HG03571 (cell line): Measurements from ENCODE around the gene ZNF184.

Source experiments
- ATAC-seq: cut with Tn5 transposase; IDR thresholded peaks from one replicate; pipeline ENCODE4 v1.9.1; 2021; ENCODE audit not compliant: unreplicated experiment

Gene ZNF184

DNA sequence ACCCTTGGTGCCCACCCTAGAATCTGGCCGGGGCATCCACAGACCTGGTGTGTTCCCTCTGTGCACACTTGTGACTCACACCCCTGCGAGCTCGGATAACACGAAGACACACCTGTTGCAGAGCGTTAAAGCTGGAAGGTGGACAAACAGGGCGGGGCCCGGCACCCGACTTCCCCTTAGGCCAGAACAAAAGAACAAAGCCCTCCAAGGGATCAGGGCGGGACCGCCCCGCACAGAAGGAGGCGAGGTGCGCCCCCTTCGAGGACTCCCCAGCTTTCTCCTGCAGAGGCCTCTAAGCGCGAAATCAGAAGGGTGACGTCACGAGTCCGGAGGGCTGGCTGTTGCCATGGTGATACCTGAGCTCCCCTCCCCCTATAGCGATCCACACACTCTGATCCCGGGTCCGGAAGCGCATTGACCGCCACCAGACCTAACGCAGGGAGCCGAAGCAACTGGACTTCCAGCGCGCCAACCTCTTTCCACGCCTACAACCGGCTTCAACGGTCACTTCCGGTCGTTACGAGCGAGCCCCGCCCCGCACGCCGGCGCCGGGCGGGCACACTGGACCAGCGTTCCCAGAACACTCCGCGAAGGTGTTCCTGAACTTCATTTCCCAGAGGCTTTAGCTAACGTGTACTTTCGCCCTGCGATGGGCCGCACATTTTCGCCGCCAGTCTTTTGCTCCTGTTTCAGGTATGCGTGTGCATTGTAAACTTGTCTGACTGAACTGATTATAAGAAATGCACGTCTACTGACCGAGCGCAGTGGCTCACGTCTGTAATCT lies at the start of gene ZNF184:
Gene ZNF184 (minus strand): TSS at position 489 of the 784 bp plus-strand sequence. CDS start 811 bp downstream, outside the sequence.
- peak; percentile 79 for ATAC-seq

DNA sequence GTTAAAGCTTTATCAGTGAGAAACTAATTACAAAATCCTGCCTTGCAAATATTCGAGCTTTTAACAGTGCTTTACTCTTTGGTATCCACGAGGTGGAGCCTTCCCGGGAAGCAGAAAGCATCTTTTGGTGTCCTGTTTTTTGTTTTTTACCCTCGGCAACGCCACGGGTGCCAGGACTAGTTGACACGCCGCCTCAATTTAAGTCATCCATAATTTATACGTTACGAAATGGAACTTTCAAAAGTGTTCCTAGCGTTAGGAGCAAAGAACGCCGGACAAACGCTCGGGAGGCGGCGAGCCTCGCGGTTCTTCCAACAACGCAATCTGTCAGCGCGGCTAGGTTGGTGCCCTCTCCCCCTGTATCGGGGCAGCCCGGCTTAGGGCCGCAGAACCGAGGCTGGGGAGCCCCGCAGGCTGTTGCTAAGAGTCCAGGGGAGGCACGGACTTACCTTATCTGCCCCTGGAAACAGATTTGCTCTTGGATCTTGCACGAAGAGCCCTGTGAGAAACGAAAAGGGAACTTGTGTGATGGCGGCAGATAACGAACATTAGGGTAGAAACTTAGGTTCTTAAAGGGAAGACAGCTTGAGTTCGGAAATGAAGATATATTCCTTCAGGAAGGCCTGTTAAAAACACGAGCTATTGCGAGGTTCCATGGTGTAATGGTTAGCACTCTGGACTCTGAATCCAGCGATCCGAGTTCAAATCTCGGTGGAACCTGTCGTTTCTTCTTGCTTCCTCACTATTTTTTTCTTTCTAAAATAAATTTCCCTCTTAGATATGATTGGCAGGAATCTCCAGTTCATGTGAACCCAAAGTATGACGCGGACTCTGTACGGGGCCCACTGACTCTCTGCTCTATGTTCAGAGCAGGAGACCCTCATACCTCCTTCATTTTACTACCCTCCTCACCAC lies 46.2 kb upstream of the ZNF184 start:
- ATAC-seq = peak; percentile 79

DNA sequence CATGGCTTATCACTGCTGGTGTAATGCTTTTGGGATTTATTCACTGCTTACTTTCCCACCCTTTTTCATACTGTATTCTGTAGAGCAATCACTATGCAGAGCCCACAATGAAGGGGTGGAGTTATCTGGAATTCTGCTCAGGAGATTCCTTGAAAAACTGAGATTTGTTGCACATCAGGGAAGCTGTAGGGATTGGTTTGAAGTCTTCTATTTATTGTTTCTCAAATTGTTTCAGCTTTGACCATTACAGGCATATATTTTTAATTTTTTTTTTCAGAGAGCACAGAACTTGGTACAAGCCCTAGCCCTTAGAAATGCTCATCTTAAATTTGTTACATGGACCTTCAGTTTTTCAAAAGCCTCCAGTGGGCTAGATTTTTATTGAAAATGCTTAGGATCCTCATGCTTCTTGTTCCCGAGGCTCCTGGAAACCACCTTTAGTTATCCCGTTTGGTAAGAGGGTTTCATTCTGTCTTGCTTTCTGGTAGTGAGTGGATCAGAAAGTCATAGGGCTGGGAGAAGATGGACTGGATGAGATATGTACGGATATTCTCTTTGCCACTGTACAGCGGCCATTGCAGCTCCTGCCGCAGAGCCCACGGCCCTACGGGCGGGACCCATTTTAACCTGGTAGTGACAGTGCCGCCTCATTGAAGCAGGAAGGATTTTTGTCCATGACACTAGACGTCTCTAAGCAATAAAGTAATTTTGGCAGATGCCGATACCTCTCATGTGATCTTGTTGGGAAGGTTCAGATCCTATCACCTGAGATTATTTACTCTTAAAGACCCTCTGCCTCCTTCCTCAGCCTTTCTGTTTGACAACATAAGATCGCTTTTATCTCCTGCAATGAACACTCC lies 45.3 kb upstream of the ZNF184 start:
- no peak for ATAC-seq

DNA sequence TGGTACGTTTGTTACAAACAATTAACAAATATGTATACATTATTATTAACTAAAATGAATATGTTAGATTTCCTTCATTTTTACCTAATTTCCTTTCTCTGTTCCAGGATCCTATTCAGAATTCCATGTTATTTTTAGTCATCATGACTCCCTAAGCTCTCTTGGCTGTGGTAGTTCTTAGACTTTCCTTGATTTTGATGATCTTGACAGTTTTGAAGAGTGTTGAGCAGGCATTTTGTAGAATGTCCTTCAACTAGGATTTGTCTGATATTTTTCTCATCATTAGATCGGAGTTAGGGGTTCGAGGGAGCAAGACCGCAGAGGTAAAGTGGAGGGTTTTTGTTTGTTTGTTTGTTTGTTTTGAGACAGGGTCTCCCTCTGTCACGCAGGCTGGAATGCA lies 44.3 kb upstream of the ZNF184 start:
- ATAC-seq = no peak

DNA sequence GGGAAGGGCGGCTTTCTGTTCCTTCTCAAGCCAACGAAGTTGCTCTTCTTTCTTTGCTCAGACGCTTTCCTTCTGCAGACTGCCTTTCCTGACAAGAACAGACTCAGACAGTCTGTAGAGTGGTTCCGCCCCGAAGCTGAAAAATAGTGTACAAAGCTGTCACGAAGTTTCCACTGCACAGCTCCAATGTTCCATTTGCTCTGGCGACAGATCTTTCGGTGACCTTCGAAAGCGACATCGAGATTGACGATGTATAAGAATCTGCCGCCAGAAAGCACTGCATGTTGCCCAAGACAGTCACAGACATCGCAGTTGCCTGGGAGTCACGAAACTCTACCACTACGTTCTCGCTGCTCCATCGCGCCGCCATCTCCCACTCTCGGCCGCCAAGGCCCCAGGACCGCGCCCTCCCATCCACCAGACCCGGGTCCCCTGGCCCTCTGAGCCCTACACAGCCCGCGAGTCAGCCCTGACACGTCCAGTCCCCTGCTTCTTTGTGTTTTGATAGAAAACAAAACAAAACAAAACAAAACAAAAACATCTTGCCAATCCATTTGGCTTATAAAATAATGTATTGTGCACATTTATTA lies 42.1 kb upstream of the ZNF184 start:
- no peak for ATAC-seq

DNA sequence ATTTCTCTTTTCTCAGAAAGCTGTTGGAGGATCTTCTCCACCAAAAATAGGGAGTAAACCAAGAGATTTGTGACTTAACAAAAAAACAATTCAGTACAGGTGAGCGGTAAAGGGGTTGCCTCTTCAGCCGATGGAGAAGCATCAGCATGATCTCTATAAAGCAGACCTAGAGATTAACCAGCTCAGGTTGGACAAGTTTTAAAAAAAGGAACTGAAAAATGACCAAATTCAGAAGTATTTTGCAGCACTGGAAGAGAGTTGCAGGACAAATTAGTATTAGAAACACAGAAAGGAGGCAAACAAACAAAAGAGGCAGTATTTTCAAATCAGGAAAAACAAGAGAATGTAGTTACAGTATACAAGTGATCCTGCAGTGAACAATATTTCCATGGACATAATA lies 39.6 kb upstream of the ZNF184 start:
- ATAC-seq = no peak

DNA sequence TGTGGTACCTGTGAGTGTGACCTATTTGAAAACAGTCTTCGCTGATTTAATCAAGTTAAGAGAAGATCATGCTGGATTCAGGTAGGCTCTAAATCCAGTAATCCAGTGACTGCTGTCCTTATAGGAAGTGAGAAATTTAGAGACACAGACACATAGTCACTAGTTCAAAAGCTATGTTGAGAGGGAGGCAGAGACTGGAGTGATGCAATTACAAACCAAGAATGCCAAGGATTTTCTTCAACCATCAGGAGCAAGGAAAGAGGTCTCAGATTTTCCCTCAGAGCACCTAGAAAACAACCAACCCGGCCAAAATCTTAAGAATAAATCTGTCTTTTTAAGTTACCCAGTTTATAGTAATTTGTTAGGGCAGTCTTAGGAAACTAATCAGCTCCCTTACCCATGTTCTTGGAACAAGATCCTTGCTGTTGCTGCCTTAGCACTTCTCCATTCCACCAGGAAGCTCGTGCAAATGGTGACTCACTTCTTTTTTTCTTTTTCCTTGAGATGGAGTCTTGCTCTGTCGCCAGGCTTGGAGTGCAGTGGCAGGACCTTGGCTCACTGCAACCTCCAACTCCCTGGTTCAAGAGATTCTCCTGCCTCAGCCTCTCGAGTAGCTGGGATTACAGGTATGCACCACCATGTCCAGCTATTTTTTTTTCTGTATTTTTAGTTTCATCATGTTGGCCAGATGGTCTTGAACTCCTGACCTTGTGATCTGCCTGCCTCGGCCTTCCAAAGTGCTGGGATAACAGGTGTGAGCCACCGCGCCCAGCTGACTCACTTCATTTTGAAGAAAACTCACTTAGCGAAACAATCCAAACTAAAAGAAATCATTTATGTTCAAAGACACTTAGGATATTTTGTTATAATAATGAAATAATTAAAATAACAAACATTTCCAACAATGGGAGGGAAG lies 34.4 kb upstream of the ZNF184 start:
- ATAC-seq = no peak

DNA sequence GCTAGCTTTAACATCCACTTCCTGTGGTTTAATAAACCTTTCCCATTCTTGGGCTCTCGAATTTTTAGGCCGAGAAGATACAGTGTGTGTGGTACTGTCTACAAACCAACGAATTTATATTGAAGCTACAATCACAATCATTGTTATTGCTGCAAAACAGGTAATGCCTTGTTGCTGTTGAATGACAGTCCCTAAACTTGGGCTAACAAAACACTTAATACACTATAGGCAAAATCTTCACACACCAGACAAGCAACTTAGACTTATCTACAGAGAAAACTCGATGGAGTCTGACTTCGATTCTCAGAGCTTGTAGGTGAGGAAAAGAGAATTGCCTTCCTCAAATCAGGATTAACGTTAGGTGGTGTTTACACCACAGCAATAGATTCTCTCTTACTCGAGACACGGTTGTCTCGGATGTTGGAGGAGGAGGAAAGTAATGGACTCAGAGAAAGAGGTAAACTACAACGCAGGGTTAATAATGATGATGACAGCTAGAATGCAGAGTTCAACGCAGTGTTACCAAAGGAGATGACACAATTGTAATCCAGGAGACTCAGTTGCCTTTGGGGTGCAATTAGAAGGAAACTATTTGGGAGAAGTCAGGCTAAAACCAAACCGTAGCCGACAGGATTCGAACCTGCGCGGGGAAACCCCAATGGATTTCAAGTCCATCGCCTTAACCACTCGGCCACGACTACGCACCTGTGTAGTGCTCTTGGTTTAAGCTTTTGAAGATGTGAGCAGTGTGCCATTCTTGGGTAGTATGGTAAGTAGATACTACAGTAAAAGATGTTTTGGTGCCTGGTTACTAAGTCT lies 32.5 kb upstream of the ZNF184 start:
- no peak for ATAC-seq

DNA sequence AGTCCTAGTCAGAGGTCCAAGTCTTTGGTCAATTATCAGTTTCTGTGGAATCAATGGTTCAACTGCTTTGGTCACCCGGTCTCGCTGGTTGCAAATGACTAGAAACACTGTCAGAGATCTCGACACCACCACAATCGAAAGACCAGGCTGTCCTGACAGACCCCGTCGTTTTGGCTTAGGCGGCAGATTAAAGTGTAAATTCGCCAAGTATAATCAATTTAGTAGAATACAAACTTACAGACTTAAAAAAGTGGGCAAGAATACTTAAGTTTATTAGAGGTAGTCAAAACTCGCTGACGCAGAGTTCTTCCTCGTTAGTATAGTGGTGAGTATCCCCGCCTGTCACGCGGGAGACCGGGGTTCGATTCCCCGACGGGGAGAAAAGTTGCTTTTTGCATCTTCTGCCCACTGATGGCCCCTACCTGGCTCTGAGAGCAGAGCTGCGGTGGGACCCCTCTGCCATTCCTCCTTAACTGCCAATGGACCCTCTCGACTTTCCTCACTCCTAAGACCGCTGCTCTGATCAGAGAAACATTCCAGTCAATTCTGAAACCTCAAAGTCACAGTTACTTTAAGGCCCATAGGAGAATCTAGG lies 30.6 kb upstream of the ZNF184 start:
- ATAC-seq = no peak

DNA sequence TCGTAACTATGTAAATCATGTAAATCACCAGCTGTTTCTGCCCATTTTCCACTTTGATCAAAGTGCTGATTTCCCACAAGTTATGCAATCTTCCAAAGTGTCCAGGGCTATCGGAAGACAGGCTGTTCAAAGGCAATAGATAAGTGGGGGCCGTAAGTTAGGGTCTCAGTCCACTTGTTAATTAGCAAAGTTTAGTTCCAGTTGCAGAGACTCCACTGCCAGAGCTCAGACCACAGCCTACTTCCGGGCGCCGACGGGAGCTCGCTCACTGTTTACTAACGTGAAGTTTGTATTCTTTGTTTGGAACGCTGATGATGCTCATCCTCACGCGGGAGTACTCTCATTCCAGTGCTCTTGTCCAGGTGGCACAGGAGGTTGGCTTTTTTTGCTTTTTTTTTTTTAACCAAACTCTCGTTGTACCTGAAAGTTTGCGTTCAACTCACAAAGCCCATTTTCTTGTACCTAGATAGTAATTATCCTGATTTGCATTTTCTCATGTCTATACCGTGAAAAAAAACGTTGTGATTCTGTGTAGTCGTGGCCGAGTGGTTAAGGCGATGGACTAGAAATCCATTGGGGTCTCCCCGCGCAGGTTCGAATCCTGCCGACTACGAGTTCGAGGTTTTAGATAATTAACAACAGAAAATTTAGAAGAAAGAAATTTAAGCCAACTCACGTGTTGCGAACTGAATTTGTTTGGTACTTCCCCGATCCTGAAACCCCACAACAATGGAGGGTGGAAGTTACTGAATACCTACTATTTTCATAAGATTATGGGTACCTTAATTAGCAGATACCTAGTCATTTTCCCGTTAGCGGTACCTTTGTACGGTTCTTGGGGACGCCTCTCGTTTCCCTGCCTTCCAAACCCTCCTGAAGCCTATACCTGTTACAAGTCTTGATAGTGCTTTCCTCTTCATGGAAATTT lies 29.9 kb upstream of the ZNF184 start:
- ATAC-seq = peak; percentile 44

DNA sequence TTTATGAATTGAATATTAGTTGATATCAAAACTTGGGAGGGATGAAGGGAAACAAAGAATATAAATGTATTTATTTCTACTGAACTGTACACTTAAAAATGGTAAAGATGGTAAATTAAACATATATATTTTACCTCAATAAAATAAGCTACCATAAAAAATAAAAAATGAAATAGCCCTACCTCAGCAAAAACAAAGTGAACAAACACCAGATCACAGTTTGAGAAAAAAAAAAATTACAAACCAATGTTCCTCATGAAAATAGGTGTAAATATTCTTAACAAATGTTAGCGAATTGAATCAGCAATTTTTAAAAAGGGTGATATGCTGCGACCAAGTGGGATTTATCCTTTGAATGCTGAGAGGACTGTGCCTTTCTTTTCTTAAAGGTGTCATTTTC lies 28.3 kb upstream of the ZNF184 start:
- ATAC-seq = no peak

DNA sequence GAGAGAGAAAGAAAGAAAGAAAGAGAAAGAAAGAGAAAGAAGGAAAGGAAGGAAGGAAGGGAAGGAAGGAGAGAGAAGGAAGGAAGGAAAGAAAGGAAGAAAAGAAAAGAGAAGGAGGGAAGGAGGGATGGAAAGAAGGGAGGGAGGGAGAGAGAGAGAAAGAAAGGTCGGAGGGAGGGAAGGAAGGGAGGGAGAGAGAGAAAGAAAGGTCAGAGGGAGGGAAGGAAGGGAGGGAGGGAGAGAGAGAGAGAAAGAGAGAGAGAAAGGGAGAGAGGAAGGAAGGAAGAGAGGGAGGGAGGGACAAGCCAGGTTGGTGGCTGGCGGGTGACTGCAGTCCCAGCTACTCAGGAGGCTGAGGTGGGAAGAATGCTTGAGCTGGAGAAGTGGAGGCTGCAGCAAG lies 27.3 kb upstream of the ZNF184 start:
- no peak for ATAC-seq

DNA sequence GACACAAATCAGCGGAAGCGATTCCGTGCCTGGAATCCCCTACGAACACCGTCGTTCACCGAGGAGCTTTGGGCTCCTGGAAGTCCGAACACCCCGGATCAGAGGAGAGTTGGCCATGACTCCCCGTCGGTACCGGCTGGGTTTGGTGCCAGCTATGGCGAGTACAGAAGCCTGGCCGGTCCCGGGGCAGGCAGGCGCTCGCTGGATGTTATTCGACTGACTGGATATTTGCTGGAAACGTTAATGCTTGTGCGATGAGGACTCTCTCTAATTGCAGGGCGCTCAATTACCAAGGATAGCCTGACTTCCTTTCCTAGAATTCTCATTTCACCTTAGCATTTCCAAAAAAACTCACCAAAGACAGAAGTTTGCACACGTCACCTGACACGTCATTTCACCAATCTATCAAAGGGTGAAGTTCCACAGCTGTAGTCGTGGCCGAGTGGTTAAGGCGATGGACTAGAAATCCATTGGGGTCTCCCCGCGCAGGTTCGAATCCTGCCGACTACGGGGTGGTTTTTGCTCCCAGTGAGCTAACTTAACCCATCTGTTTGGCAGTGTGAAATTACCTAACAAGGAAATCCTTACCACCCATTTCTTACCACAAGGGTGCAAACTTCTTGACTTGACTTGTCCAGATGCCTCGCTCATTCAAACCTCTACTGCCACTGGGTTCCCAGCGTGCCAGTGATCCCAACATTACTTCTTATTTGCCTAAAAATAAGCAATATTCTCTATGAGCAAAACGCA lies 22.7 kb upstream of the ZNF184 start:
- no peak for ATAC-seq

DNA sequence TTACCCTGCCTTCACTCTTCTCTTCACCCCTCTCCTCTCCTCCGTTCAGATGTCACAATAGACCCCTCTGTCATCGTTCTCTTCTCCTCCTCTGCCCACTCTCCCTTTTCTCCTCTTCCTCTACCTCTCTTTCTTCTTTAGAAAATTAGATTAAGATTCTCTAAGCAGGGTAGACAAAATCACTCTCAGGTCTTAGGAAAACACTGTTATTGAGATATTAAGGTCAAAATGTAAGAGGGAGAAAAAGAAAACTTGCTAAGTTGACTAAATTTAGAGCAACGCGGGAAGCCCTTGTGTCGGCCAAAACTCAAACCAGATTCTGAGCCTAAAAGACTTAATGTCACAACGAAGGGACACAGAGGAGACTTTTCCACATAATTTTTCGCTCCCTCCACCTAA lies 22.1 kb upstream of the ZNF184 start:
- no peak for ATAC-seq

DNA sequence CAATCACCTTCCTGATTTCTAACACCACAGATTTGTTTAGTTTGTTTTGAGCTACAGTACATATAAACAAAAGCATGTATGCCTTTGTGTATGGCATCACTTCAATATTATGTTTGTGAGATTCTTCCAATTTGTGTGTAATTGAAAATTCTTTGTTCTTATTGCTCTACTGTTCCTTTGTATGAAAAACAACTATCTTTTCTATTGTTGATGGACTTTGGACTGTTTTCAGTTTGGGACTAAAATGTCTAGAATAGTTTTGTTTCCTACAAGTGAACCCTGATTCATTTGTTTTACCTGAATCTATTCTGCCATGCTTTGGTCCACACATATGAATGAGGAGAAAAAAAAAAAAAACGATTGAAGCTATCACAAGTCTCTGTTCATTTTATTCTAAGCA lies 21.2 kb upstream of the ZNF184 start:
- no peak for ATAC-seq

DNA sequence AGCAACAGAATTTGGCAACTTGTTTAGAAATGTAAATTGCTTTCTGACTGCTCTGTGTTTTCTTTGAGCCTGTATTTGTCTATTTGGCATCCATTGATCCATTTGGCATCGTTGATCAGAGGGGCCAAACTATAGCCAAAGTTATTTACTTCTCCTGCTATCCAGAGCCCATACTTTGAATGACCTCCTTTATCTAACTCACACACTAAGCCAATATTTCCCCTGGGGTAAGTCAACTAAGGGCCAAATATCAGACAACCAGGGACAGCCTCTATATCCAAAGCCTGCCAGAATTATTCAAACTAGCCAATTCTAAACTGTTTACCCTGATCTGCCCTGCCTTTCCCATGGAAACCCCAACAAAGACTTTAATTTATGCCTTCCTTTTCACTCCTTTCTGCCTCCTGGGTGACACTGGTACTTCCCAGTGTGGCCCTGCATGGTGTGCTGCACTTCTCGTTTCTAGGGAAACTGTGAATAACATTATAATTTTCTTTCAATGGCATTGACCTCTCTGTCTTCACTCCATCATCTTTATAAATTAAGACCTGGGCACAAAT lies 19.8 kb upstream of the ZNF184 start:
- no peak for ATAC-seq
